ENCODE results near the gene PKDCC.
"Not testable (repeated sequence)": the region's sequence is repeated elsewhere in the genome, so short reads cannot be mapped to it uniquely, and the experiment has no call there.

Gene PKDCC

GRCh38 chr2:42068571-42069178 is 20.9 kb downstream of the PKDCC start:
- Histone ChIP-seq H3K27me3 (ENCODE audit: control insufficient read depth in 1 of 2, insufficient read depth in 2 of 2, low read length in 2 of 2) (no peaks in the 10 kb centered on the region), H3K27ac (ENCODE audit: low read length) (no peak overlapping the region), H3K9ac (ENCODE audit: low read length in 2 of 2) (no peak overlapping the region), H3K9me3 (ENCODE audit: control insufficient read depth in 2 of 2, low read length in 2 of 2) (no peaks in the 10 kb centered on the region), H3K4me1 (ENCODE audit: control insufficient read depth, insufficient read depth, low read length) (peaks cover 33% of the 10 kb centered on the region), H3K4me3 (ENCODE audit: low read length in 2 of 2) (no peak overlapping the region), H3K36me3 (ENCODE audit: control insufficient read depth in 2 of 2, insufficient read depth in 2 of 2, low read length in 2 of 2) (no peaks in the 10 kb centered on the region)

DNA sequence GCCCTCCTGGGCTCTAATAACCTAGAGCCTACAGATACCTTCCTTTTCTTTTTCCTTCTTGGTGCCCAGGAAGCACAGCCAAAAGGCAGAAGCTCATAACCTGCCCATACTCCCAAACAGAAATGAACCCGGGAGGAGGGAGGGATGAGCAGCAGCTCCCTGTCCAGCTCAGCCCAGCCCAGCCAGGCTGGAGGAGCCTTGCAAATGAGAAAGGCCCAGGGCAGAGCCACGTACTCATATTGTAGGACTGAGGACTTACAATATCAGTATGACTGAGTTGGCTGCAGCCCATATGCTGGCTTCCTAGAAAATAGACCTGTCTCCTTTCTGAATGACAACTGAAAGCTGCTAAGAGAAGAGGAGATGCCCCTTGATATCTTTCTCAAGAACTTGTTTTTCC is 21.7 kb downstream of the PKDCC start:
- H3K27me3 ChIP-seq (ENCODE audit: control insufficient read depth in 1 of 2, insufficient read depth in 2 of 2, low read length in 2 of 2): no peaks in the 10 kb centered on the region
- H3K4me1 ChIP-seq (ENCODE audit: control insufficient read depth, insufficient read depth, low read length): peaks cover 28% of the 10 kb centered on the region
- H3K4me3 ChIP-seq (ENCODE audit: low read length in 2 of 2): no peak overlapping the region
- no peak overlapping the region for H3K9ac ChIP-seq (ENCODE audit: low read length in 2 of 2)
- no peak overlapping the region for H3K27ac ChIP-seq (ENCODE audit: low read length)
- H3K9me3 ChIP-seq (ENCODE audit: control insufficient read depth in 2 of 2, low read length in 2 of 2): no peaks in the 10 kb centered on the region
- no peaks in the 10 kb centered on the region for H3K36me3 ChIP-seq (ENCODE audit: control insufficient read depth in 2 of 2, insufficient read depth in 2 of 2, low read length in 2 of 2)

GRCh38 chr2:42071791-42072190 is 24.0 kb downstream of the PKDCC start:
- H3K27me3 ChIP-seq (ENCODE audit: control insufficient read depth in 1 of 2, insufficient read depth in 2 of 2, low read length in 2 of 2): no peaks in the 10 kb centered on the region
- H3K4me1 ChIP-seq (ENCODE audit: control insufficient read depth, insufficient read depth, low read length): peaks cover 26% of the 10 kb centered on the region
- H3K9me3 ChIP-seq (ENCODE audit: control insufficient read depth in 2 of 2, low read length in 2 of 2): no peaks in the 10 kb centered on the region
- H3K9ac ChIP-seq (ENCODE audit: low read length in 2 of 2): no peak overlapping the region
- H3K36me3 ChIP-seq (ENCODE audit: control insufficient read depth in 2 of 2, insufficient read depth in 2 of 2, low read length in 2 of 2): no peaks in the 10 kb centered on the region
- no peak overlapping the region for H3K4me3 ChIP-seq (ENCODE audit: low read length in 2 of 2)
- no peak overlapping the region for H3K27ac ChIP-seq (ENCODE audit: low read length)

DNA sequence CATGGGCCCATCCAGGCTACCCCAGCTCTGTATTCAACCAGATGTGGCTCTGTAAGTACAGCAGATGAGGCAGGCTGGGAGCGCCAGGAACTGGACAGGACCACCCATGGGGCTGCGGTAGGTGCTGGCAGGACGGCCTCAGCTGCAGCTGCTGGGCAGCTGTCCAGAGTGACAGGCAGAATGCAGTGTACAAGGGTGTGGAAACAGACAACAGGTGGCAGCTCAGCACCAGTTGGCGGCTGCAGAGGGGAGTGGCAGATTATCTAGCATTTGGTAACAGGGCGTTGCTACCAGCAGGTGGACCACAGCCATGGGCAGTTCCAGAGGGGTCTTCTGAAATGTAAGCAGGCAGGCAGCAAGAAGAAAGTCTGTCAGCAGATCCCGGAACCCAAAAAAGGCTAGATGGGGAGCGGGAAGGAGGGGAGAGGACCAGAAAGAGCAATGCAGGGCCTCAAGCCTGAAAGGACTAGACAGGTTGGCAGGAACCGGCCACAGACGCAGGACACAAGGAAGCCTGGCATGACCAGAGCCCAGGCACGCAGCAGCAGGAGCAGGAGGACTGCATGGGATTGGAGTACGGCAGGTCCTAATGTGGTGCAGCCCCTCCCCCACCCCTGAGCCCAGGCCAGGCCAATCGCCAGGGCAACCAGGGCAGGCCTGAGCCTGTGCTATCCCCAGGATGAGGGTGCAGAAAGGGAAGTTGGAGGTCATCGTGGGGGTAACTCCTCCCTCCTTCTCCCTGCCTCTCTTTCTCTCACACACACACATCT is 24.7 kb downstream of the PKDCC start:
- Histone ChIP-seq H3K27ac (ENCODE audit: low read length) (no peak overlapping the region), H3K9me3 (ENCODE audit: control insufficient read depth in 2 of 2, low read length in 2 of 2) (no peaks in the 10 kb centered on the region), H3K27me3 (ENCODE audit: control insufficient read depth in 1 of 2, insufficient read depth in 2 of 2, low read length in 2 of 2) (no peaks in the 10 kb centered on the region), H3K36me3 (ENCODE audit: control insufficient read depth in 2 of 2, insufficient read depth in 2 of 2, low read length in 2 of 2) (no peaks in the 10 kb centered on the region), H3K4me3 (ENCODE audit: low read length in 2 of 2) (no peak overlapping the region), H3K4me1 (ENCODE audit: control insufficient read depth, insufficient read depth, low read length) (peaks cover 26% of the 10 kb centered on the region), H3K9ac (ENCODE audit: low read length in 2 of 2) (no peak overlapping the region)

- no peak overlapping the region for H3K4me3 ChIP-seq (ENCODE audit: low read length in 2 of 2)
- H3K27ac ChIP-seq (ENCODE audit: low read length): no peak overlapping the region
These were observed 26.1 kb downstream of the PKDCC start for GRCh38 chr2:42073739-42074503.

GRCh38 chr2:42074661-42075060 is 26.8 kb downstream of the PKDCC start:
- Histone ChIP-seq H3K36me3 (ENCODE audit: control insufficient read depth in 2 of 2, insufficient read depth in 2 of 2, low read length in 2 of 2) (no peaks in the 10 kb centered on the region), H3K4me1 (ENCODE audit: control insufficient read depth, insufficient read depth, low read length) (peaks cover 12% of the 10 kb centered on the region), H3K4me3 (ENCODE audit: low read length in 2 of 2) (no peak overlapping the region), H3K9ac (ENCODE audit: low read length in 2 of 2) (no peak overlapping the region), H3K9me3 (ENCODE audit: control insufficient read depth in 2 of 2, low read length in 2 of 2) (no peaks in the 10 kb centered on the region), H3K27me3 (ENCODE audit: control insufficient read depth in 1 of 2, insufficient read depth in 2 of 2, low read length in 2 of 2) (no peaks in the 10 kb centered on the region), H3K27ac (ENCODE audit: low read length) (no peak overlapping the region)

More at GRCh38 chr2:42073739-42074503, 26.1 kb downstream of the PKDCC start:
- Histone ChIP-seq H3K4me1 (ENCODE audit: control insufficient read depth, insufficient read depth, low read length) (peaks cover 14% of the 10 kb centered on the region), H3K36me3 (ENCODE audit: control insufficient read depth in 2 of 2, insufficient read depth in 2 of 2, low read length in 2 of 2) (no peaks in the 10 kb centered on the region), H3K9me3 (ENCODE audit: control insufficient read depth in 2 of 2, low read length in 2 of 2) (no peaks in the 10 kb centered on the region), H3K27me3 (ENCODE audit: control insufficient read depth in 1 of 2, insufficient read depth in 2 of 2, low read length in 2 of 2) (no peaks in the 10 kb centered on the region), H3K9ac (ENCODE audit: low read length in 2 of 2) (no peak overlapping the region)

GRCh38 chr2:42076357-42077225 is 28.8 kb downstream of the PKDCC start:
- no peak overlapping the region for H3K9ac ChIP-seq (ENCODE audit: low read length in 2 of 2)
- peaks cover 12% of the 10 kb centered on the region for H3K4me1 ChIP-seq (ENCODE audit: control insufficient read depth, insufficient read depth, low read length)
- H3K27me3 ChIP-seq (ENCODE audit: control insufficient read depth in 1 of 2, insufficient read depth in 2 of 2, low read length in 2 of 2): no peaks in the 10 kb centered on the region
- no peaks in the 10 kb centered on the region for H3K9me3 ChIP-seq (ENCODE audit: control insufficient read depth in 2 of 2, low read length in 2 of 2)
- no peak overlapping the region for H3K27ac ChIP-seq (ENCODE audit: low read length)
- no peak overlapping the region for H3K4me3 ChIP-seq (ENCODE audit: low read length in 2 of 2)
- no peaks in the 10 kb centered on the region for H3K36me3 ChIP-seq (ENCODE audit: control insufficient read depth in 2 of 2, insufficient read depth in 2 of 2, low read length in 2 of 2)

GRCh38 chr2:42077343-42077742 is 29.5 kb downstream of the PKDCC start:
- Histone ChIP-seq H3K27ac (ENCODE audit: low read length) (no peak overlapping the region), H3K9me3 (ENCODE audit: control insufficient read depth in 2 of 2, low read length in 2 of 2) (no peaks in the 10 kb centered on the region), H3K36me3 (ENCODE audit: control insufficient read depth in 2 of 2, insufficient read depth in 2 of 2, low read length in 2 of 2) (no peaks in the 10 kb centered on the region), H3K9ac (ENCODE audit: low read length in 2 of 2) (no peak overlapping the region), H3K27me3 (ENCODE audit: control insufficient read depth in 1 of 2, insufficient read depth in 2 of 2, low read length in 2 of 2) (no peaks in the 10 kb centered on the region), H3K4me1 (ENCODE audit: control insufficient read depth, insufficient read depth, low read length) (peaks cover 9% of the 10 kb centered on the region), H3K4me3 (ENCODE audit: low read length in 2 of 2) (no peak overlapping the region)

GRCh38 chr2:42079737-42080287 is 32.0 kb downstream of the PKDCC start:
- Histone ChIP-seq H3K9ac (ENCODE audit: low read length in 2 of 2) (no peak overlapping the region), H3K4me3 (ENCODE audit: low read length in 2 of 2) (no peak overlapping the region), H3K36me3 (ENCODE audit: control insufficient read depth in 2 of 2, insufficient read depth in 2 of 2, low read length in 2 of 2) (no peaks in the 10 kb centered on the region), H3K27ac (ENCODE audit: low read length) (no peak overlapping the region), H3K4me1 (ENCODE audit: control insufficient read depth, insufficient read depth, low read length) (peaks cover 13% of the 10 kb centered on the region), H3K9me3 (ENCODE audit: control insufficient read depth in 2 of 2, low read length in 2 of 2) (no peaks in the 10 kb centered on the region), H3K27me3 (ENCODE audit: control insufficient read depth in 1 of 2, insufficient read depth in 2 of 2, low read length in 2 of 2) (no peaks in the 10 kb centered on the region)

- H3K4me3 ChIP-seq (ENCODE audit: low read length in 2 of 2); H3K27ac ChIP-seq (ENCODE audit: low read length); H3K36me3 ChIP-seq (ENCODE audit: control insufficient read depth in 2 of 2, insufficient read depth in 2 of 2, low read length in 2 of 2); H3K9ac ChIP-seq (ENCODE audit: low read length in 2 of 2); H3K27me3 ChIP-seq (ENCODE audit: control insufficient read depth in 1 of 2, insufficient read depth in 2 of 2, low read length in 2 of 2); H3K9me3 ChIP-seq (ENCODE audit: control insufficient read depth in 2 of 2, low read length in 2 of 2): not testable (repeated sequence)
- H3K4me1 ChIP-seq (ENCODE audit: control insufficient read depth, insufficient read depth, low read length): peaks cover 25% of the 10 kb centered on the region
These were observed 33.3 kb downstream of the PKDCC start for GRCh38 chr2:42081151-42081550.
